PC-3 (cell line): ENCODE measurements around the gene RFT1.

ENCODE experiments used
- CTCF ChIP-seq: fragments of 300-600 bp; sonication (generic); conservative IDR thresholded peaks from 2 replicates; pipeline ENCODE4 v1.5.1; 2017; ENCODE audit warnings: antibody characterized with exemption, low read depth, mild to moderate bottlenecking, low read length
- EZH2 ChIP-seq: fragments of 300-600 bp; sonication (generic); IDR thresholded peaks from one replicate; pipeline ENCODE4 v1.6.1; 2017; ENCODE audit warnings: antibody characterized with exemption, mild to moderate bottlenecking, low read length; ENCODE audit not compliant: unreplicated experiment

DNA sequence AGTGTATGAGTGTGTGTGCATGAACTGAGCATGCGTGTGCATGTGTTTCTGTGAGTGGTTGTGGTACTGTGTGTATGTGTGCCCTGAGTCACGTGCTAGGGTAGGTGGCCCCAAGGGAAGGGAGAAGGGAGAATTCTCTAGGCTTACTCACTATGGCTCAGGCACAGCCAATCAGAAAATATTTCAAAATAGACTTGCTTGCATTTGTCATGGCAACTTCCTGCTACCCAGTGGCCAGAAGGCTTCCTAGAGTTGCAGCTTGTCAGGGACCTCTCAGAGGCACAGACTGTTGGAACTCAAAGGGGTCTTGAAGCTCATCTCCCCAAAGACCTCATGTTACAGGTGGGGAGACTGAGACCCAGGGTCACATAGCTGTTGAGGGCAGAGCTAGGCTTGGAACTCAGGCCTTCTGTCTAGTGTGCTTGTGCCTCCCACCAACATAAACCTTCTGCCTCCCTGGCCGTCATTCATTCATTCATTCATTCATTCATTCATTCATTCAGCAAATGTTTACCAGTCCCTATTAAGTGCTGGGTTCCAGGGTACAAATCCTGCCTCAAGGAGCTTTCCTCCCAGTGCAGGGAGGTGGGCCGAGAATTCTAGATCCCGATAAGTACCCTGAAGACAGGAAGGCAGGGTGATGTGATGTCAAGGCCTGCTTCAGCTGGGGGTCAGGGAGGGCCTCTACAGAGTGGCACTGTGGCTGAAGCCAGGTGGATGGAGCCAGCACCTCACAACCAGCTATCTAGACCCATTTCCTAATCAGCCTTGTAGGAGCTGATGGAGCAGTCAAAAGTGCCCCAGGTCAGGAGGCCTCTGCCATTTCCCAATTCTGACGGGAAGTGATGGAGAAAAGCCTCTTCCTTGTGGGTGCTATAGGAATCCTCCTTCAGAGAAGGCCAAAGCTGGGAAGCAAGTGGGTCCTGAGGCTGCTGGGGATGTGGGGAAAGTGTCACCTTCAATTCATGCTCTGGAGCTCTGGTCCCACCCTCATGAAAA lies 10.9 kb upstream of the RFT1 start:
- TF ChIP-seq CTCF: no peak
- no peak for TF ChIP-seq EZH2
